RWPE1 (cell line): ENCODE results near the gene NXN.

Source experiments
- CTCF ChIA-PET: fragments of 350-600 bp; sonication (Branson Sonifier 250); formaldehyde crosslinking; extraction: SDS; loops from one replicate; lab custom pipeline; 2021; lab: Yijun Ruan, JAX
- POLR2A ChIA-PET: fragments of 400-600 bp; formaldehyde crosslinking; extraction: SDS; loops from one replicate; lab custom pipeline; 2020; ENCODE audit warnings: antibody characterized with exemption; ENCODE audit not compliant: low non-redundant PET; lab: Yijun Ruan, JAX
- DNase-seq: peaks from one replicate; pipeline ENCODE4 v3.0.0; 2012; ENCODE audit warnings: low spot score
- H3K27ac ChIP-seq: fragments of 450-650 bp; 2 replicates; pipeline ENCODE4 v1.5.1; 2017
- CTCF ChIP-seq: fragments of 450-650 bp; conservative IDR thresholded peaks from 2 replicates; pipeline ENCODE4 v1.5.1; 2017; ENCODE audit warnings: low read depth, mild to moderate bottlenecking

NXN gene

GRCh38 chr17:882827-883585 is 96.6 kb downstream of the NXN start:
- POLR2A ChIA-PET: interaction anchor here (0.6 kb wide), 1 partner anchor 45 kb away, joined by 3 read pairs; no protein-coding TSS in a partner anchor
- peak; percentile 69 for DNase-seq
- CTCF ChIA-PET: interaction anchor here (0.6 kb wide), 1 partner anchor 44 kb away, joined by 4 read pairs; no protein-coding TSS in a partner anchor
- TF ChIP-seq CTCF: no peak
- peak overlapping the region; percentile 96 for H3K27ac ChIP-seq

GRCh38 chr17:881778-882177 is 97.8 kb downstream of the NXN start:
- ChIA-PET POLR2A (no interaction called here), CTCF (no interaction called here)
- H3K27ac ChIP-seq: peak overlapping the region; percentile 96
- no peak for TF ChIP-seq CTCF
- DNase-seq: no peak

GRCh38 chr17:880443-881269 is 98.9 kb downstream of the NXN start:
- peak overlapping the region; percentile 86 for H3K27ac ChIP-seq
- CTCF ChIA-PET: no interaction called here
- no peak for DNase-seq

GRCh38 chr17:879546-880442 is 99.8 kb downstream of the NXN start:
- DNase-seq: peak; percentile 88
- CTCF ChIA-PET: interaction anchor here (0.6 to 1.5 kb wide), 5 partner anchors 32 to 100 kb away, joined by 4 to 5 read pairs (median 5); partner anchors contain the start of gene NXN
- TF ChIP-seq CTCF: peak; percentile 75
- peak overlapping the region; percentile 86 for H3K27ac ChIP-seq
- POLR2A ChIA-PET: interaction anchor here (0.9 kb wide), 1 partner anchor 93 kb away, joined by 3 read pairs; no protein-coding TSS in a partner anchor

More at GRCh38 chr17:880443-881269, 98.9 kb downstream of the NXN start:
- POLR2A ChIA-PET: interaction anchor here (0.9 kb wide), 1 partner anchor 92 kb away, joined by 3 read pairs; no protein-coding TSS in a partner anchor
- TF ChIP-seq CTCF: no peak

DNA sequence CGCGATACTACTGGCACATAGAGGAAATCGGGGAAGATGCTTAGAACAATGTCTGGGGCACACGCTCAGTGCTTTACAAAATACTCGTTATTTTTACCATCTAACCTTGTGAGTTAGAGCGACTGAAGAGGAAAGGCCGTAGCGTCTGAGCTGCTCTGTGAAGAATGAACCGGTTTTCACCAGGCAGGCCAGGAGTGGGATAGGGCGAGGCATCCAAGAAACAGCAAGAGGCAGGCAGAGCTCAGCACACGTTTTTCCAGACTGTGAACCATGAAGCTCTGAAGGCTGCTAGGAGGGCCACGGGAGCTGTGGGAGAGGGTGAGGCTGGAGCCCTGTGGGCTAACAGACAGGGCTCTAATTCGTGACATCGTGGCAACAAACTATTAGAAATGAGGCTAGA is 101.9 kb downstream of the NXN start:
- DNase-seq: no peak
- peak overlapping the region; percentile 86 for H3K27ac ChIP-seq
- TF ChIP-seq CTCF: no peak
- POLR2A ChIA-PET: no interaction called here
- CTCF ChIA-PET: interaction anchor here (0.6 kb wide), 1 partner anchor 78 kb away, joined by 3 read pairs; no protein-coding TSS in a partner anchor
